HEK293 (cell line): ENCODE measurements around the gene RPL6.
A peak's percentile ranks its signal among the peaks of the same experiment; 100 is the strongest.

Experiments used
- TCF7L2 ChIP-seq: IDR thresholded peaks from 2 replicates; pipeline ENCODE4 v1.6.1; 2011; ENCODE audit warnings: low read depth, mild to moderate bottlenecking, inconsistent platforms, low read length, moderate library complexity, borderline replicate concordance
- ZNF37A ChIP-seq: fragments of 450-650 bp; IDR thresholded peaks from 2 replicates; pipeline ENCODE4 v1.5.1; 2018; ENCODE audit warnings: missing biosample characterization, missing genetic modification characterization
- ZNF426 ChIP-seq: fragments of 450-650 bp; formaldehyde crosslinking; IDR thresholded peaks from 2 replicates; pipeline ENCODE4 v1.5.1; 2017; ENCODE audit warnings: missing biosample characterization, missing genetic modification characterization, mild to moderate bottlenecking, inconsistent platforms, moderate library complexity
- ZSCAN23 ChIP-seq: fragments of 450-650 bp; formaldehyde crosslinking; IDR thresholded peaks from 2 replicates; pipeline ENCODE4 v1.5.1; 2016; ENCODE audit warnings: missing biosample characterization, missing genetic modification characterization
- TF ChIP-seq, protein P1 (sequence below): fragments of 450-650 bp; formaldehyde crosslinking; IDR thresholded peaks from 2 replicates; pipeline ENCODE4 v1.5.1; 2016; ENCODE audit warnings: missing biosample characterization, missing genetic modification characterization
- TF ChIP-seq, protein P2 (sequence below): fragments of 450-650 bp; formaldehyde crosslinking; IDR thresholded peaks from 2 replicates; pipeline ENCODE4 v1.5.1; 2017; ENCODE audit warnings: missing biosample characterization, missing genetic modification characterization
- TF ChIP-seq, protein P3 (sequence below): IDR thresholded peaks from 2 replicates; pipeline ENCODE4 v1.6.1; 2011; ENCODE audit warnings: mild to moderate bottlenecking, low read depth, low read length, borderline replicate concordance
- TF ChIP-seq, protein P4 (sequence below): fragments of 450-650 bp; formaldehyde crosslinking; IDR thresholded peaks from 2 replicates; pipeline ENCODE4 v1.5.1; 2016; ENCODE audit warnings: missing biosample characterization, missing genetic modification characterization
- TF ChIP-seq, protein P5 (sequence below): fragments of 450-650 bp; formaldehyde crosslinking; IDR thresholded peaks from 2 replicates; pipeline ENCODE4 v1.5.1; 2016; ENCODE audit warnings: missing biosample characterization, missing genetic modification characterization

DNA sequence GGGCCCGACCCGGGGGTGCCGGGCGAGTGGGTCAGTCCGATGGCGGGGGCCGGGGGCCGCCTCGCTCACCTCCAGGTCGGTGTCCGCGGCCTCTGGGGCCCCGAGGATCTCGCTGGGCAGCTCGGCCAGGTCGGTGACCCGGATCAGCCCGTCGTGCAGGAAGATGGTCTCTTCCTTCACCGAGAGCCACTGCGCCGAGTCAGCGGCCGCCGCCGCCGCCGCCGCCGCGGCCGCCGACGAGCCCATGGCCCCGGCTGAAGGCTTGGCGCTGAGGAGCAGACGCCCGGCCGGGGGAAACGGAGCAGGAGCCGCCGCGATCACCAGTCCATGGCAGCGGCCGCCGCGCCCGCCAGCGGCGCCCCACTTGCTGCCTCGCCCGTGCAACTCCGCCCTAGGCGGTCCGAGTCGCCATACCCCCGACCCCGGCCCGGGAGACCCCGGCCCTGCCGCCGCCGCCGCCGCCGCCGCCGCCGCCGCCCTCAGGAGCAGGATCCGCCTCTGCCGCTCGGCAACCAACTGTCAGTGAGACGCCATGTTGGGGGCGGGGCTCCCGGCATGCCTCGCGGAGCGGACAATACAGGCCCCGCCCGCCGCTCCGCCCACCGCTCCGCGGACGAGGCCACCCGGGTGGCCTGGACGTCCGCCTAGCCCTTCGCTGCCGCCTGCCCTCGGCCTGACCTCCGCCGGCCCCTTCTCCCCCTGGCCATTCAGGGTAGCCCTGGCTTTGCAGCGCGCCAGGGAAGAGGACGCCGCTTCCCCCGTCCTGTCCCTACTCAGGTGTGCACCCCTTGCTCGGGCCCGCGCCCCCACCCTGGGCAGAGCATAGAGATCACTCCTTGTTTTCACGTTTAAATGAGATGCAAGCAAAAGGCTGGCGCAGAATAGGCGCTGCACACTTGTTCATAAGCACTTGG is 27.3 kb downstream of the RPL6 start, which contains the start of gene HECTD4:
- TF ChIP-seq ZNF426 (tag by site-specific recombination) (no peak), ZSCAN23 (tag by site-specific recombination) (no peak), TCF7L2 (no peak), ZNF37A (0 out of 2 replicates have a peak, but pooled peaks have one; percentile 21)
- TF ChIP-seq, protein P1, sequence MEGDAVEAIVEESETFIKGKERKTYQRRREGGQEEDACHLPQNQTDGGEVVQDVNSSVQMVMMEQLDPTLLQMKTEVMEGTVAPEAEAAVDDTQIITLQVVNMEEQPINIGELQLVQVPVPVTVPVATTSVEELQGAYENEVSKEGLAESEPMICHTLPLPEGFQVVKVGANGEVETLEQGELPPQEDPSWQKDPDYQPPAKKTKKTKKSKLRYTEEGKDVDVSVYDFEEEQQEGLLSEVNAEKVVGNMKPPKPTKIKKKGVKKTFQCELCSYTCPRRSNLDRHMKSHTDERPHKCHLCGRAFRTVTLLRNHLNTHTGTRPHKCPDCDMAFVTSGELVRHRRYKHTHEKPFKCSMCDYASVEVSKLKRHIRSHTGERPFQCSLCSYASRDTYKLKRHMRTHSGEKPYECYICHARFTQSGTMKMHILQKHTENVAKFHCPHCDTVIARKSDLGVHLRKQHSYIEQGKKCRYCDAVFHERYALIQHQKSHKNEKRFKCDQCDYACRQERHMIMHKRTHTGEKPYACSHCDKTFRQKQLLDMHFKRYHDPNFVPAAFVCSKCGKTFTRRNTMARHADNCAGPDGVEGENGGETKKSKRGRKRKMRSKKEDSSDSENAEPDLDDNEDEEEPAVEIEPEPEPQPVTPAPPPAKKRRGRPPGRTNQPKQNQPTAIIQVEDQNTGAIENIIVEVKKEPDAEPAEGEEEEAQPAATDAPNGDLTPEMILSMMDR (tag by site-specific recombination) = no peak
- TF ChIP-seq, protein P2, sequence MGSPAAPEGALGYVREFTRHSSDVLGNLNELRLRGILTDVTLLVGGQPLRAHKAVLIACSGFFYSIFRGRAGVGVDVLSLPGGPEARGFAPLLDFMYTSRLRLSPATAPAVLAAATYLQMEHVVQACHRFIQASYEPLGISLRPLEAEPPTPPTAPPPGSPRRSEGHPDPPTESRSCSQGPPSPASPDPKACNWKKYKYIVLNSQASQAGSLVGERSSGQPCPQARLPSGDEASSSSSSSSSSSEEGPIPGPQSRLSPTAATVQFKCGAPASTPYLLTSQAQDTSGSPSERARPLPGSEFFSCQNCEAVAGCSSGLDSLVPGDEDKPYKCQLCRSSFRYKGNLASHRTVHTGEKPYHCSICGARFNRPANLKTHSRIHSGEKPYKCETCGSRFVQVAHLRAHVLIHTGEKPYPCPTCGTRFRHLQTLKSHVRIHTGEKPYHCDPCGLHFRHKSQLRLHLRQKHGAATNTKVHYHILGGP (tag by site-specific recombination) = no peak
- TF ChIP-seq, protein P3, sequence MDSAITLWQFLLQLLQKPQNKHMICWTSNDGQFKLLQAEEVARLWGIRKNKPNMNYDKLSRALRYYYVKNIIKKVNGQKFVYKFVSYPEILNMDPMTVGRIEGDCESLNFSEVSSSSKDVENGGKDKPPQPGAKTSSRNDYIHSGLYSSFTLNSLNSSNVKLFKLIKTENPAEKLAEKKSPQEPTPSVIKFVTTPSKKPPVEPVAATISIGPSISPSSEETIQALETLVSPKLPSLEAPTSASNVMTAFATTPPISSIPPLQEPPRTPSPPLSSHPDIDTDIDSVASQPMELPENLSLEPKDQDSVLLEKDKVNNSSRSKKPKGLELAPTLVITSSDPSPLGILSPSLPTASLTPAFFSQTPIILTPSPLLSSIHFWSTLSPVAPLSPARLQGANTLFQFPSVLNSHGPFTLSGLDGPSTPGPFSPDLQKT = no peak
- TF ChIP-seq, protein P4, sequence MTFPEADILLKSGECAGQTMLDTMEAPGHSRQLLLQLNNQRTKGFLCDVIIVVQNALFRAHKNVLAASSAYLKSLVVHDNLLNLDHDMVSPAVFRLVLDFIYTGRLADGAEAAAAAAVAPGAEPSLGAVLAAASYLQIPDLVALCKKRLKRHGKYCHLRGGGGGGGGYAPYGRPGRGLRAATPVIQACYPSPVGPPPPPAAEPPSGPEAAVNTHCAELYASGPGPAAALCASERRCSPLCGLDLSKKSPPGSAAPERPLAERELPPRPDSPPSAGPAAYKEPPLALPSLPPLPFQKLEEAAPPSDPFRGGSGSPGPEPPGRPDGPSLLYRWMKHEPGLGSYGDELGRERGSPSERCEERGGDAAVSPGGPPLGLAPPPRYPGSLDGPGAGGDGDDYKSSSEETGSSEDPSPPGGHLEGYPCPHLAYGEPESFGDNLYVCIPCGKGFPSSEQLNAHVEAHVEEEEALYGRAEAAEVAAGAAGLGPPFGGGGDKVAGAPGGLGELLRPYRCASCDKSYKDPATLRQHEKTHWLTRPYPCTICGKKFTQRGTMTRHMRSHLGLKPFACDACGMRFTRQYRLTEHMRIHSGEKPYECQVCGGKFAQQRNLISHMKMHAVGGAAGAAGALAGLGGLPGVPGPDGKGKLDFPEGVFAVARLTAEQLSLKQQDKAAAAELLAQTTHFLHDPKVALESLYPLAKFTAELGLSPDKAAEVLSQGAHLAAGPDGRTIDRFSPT (tag by site-specific recombination) = peak; percentile 56; the same call in 1 of the 2 replicates
- TF ChIP-seq, protein P5, sequence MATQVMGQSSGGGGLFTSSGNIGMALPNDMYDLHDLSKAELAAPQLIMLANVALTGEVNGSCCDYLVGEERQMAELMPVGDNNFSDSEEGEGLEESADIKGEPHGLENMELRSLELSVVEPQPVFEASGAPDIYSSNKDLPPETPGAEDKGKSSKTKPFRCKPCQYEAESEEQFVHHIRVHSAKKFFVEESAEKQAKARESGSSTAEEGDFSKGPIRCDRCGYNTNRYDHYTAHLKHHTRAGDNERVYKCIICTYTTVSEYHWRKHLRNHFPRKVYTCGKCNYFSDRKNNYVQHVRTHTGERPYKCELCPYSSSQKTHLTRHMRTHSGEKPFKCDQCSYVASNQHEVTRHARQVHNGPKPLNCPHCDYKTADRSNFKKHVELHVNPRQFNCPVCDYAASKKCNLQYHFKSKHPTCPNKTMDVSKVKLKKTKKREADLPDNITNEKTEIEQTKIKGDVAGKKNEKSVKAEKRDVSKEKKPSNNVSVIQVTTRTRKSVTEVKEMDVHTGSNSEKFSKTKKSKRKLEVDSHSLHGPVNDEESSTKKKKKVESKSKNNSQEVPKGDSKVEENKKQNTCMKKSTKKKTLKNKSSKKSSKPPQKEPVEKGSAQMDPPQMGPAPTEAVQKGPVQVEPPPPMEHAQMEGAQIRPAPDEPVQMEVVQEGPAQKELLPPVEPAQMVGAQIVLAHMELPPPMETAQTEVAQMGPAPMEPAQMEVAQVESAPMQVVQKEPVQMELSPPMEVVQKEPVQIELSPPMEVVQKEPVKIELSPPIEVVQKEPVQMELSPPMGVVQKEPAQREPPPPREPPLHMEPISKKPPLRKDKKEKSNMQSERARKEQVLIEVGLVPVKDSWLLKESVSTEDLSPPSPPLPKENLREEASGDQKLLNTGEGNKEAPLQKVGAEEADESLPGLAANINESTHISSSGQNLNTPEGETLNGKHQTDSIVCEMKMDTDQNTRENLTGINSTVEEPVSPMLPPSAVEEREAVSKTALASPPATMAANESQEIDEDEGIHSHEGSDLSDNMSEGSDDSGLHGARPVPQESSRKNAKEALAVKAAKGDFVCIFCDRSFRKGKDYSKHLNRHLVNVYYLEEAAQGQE (tag by site-specific recombination) = 0 out of 2 replicates have a peak, but pooled peaks have one; percentile 16
